GM23338 (cell line): ENCODE results near the gene PCSK5. TPM values are rescaled to one million over a fixed set of nuclear protein-coding genes. Genes with fewer than 3 reads are reported as not detected.

Experiments
- ATAC-seq: fragments of 200-7000 bp; cut with Tn5 transposase; 3 replicates; pipeline ENCODE4 v1.9.1; 2020
- DNase-seq: peaks from one replicate; pipeline ENCODE4 v3.0.0-alpha.2; 2015; ENCODE audit warnings: low spot score
- H2AFZ ChIP-seq: fragments of 200-600 bp; sonication (generic); 2 replicates; pipeline ENCODE4 v1.8.0; 2016; ENCODE audit warnings: antibody characterized with exemption, mild to moderate bottlenecking, moderate library complexity
- H3F3A ChIP-seq: fragments of 200-600 bp; sonication (generic); replicated peaks from 2 replicates; pipeline ENCODE4 v1.8.0; 2017; ENCODE audit warnings: antibody characterized with exemption, mixed run types, low read depth
- H3K27ac ChIP-seq: fragments of 200-600 bp; sonication (generic); 2 replicates; pipeline ENCODE4 v1.6.1; 2016; ENCODE audit warnings: low read depth
- H3K27me3 ChIP-seq: fragments of 200-600 bp; sonication (generic); 2 replicates; pipeline ENCODE4 v1.8.0; 2016; ENCODE audit warnings: mild to moderate bottlenecking, mixed run types, moderate library complexity; ENCODE audit not compliant: insufficient read depth
- H3K36me3 ChIP-seq: fragments of 200-600 bp; sonication (generic); 2 replicates; pipeline ENCODE4 v1.8.0; 2016; ENCODE audit warnings: mild to moderate bottlenecking; ENCODE audit not compliant: insufficient read depth
- H3K4me1 ChIP-seq: fragments of 200-600 bp; sonication (generic); 2 replicates; pipeline ENCODE4 v1.8.0; 2016; ENCODE audit warnings: mild to moderate bottlenecking, moderate library complexity; ENCODE audit not compliant: insufficient read depth
- H3K4me2 ChIP-seq: fragments of 200-600 bp; sonication (generic); 2 replicates; pipeline ENCODE4 v1.7.1; 2017; ENCODE audit warnings: mixed run types
- H3K4me3 ChIP-seq: fragments of 200-600 bp; sonication (generic); 2 replicates; pipeline ENCODE4 v1.6.1; 2016; ENCODE audit warnings: mixed run types
- H3K79me2 ChIP-seq: fragments of 200-600 bp; sonication (generic); replicated peaks from 2 replicates; pipeline ENCODE4 v1.8.0; 2017; ENCODE audit warnings: mild to moderate bottlenecking; ENCODE audit not compliant: insufficient read depth
- H3K9me2 ChIP-seq: fragments of 200-600 bp; sonication (generic); 2 replicates; pipeline ENCODE4 v1.8.0; 2017; ENCODE audit not compliant: insufficient read depth
- H4K20me1 ChIP-seq: fragments of 200-600 bp; sonication (generic); replicated peaks from 2 replicates; pipeline ENCODE4 v1.8.0; 2017; ENCODE audit warnings: mild to moderate bottlenecking; ENCODE audit not compliant: insufficient read depth
- H3K27ac Mint-ChIP-seq: 2 replicates; pipeline ENCODE4 v1.8.0; 2020; ENCODE audit warnings: inconsistent platforms, mild to moderate bottlenecking, moderate library complexity, mixed read lengths
- H3K27me3 Mint-ChIP-seq: 3 replicates; pipeline ENCODE4 v1.8.0; 2022; ENCODE audit warnings: low read depth, mild to moderate bottlenecking, moderate library complexity, mixed read lengths, inconsistent platforms; ENCODE audit not compliant: insufficient read depth, poor library complexity
- H3K36me3 Mint-ChIP-seq: 3 replicates; pipeline ENCODE4 v1.8.0; 2021; ENCODE audit warnings: low read depth, mild to moderate bottlenecking, inconsistent platforms, moderate library complexity, mixed read lengths
- H3K4me1 Mint-ChIP-seq: 3 replicates; pipeline ENCODE4 v1.8.0; 2020; ENCODE audit warnings: mild to moderate bottlenecking, inconsistent platforms, mixed read lengths
- H3K4me3 Mint-ChIP-seq: 3 replicates; pipeline ENCODE4 v1.8.0; 2021; ENCODE audit warnings: moderate library complexity, mild to moderate bottlenecking, inconsistent platforms, mixed read lengths
- H3K9me3 Mint-ChIP-seq: 3 replicates; pipeline ENCODE4 v1.8.0; 2020; ENCODE audit warnings: moderate library complexity, mild to moderate bottlenecking, inconsistent platforms, mixed read lengths
- EZH2 ChIP-seq: fragments of 200-600 bp; sonication (generic); IDR thresholded peaks from one replicate; pipeline ENCODE4 v1.8.0; 2017; ENCODE audit warnings: antibody characterized with exemption, mild to moderate bottlenecking, low read depth; ENCODE audit not compliant: unreplicated experiment
- EZH2phosphoT487 ChIP-seq: fragments of 200-600 bp; sonication (generic); IDR thresholded peaks from one replicate; pipeline ENCODE4 v1.8.1; 2018; ENCODE audit warnings: antibody characterized with exemption; ENCODE audit not compliant: unreplicated experiment
- JUNB ChIP-seq: IDR thresholded peaks from one replicate; pipeline ENCODE4 v1.6.1; 2016; ENCODE audit warnings: antibody characterized with exemption; ENCODE audit not compliant: unreplicated experiment
- NANOG ChIP-seq: IDR thresholded peaks from 2 replicates; pipeline ENCODE4 v1.6.1; 2016; ENCODE audit warnings: antibody characterized with exemption, borderline replicate concordance
- POLR2AphosphoS5 ChIP-seq: IDR thresholded peaks from 2 replicates; pipeline ENCODE4 v1.6.1; 2016; ENCODE audit warnings: antibody characterized with exemption, low read depth
- ZNF331 ChIP-seq: fragments of 250-450 bp; sonication (Bioruptor Pico); IDR thresholded peaks from 2 replicates; pipeline ENCODE4 v1.5.0; 2020; ENCODE audit warnings: low read depth, mild to moderate bottlenecking, moderate library complexity
- polyA plus RNA-seq: library from polyadenylated mRNA; unstranded; fragments of >200 nt; fragmentation: Nextera tagmentation; extraction: Ambion mirVana; gene quantifications from 2 replicates; pipeline ENCODE4 v1.2.1, GENCODE V29; 2016
- total RNA-seq: library from RNA; depleted of rRNA; stranded (reverse); fragments of >200 nt; shearing (Covaris generic); gene quantifications from 2 replicates; pipeline ENCODE4 v1.2.3, GENCODE V29; 2014
- TF ChIP-seq, protein P1 (sequence below): IDR thresholded peaks from one replicate; pipeline ENCODE4 v1.6.1; 2018; ENCODE audit warnings: antibody characterized with exemption; ENCODE audit not compliant: unreplicated experiment
- TF ChIP-seq, protein P2 (sequence below): fragments of 250-450 bp; sonication (Bioruptor Pico); IDR thresholded peaks from 2 replicates; pipeline ENCODE4 v1.5.0; 2020; ENCODE audit warnings: mild to moderate bottlenecking, moderate library complexity

The PCSK5 gene
- total and polyA plus RNA-seq, 2 experiments from 2014 or later, result 12.3 to 34.8 TPM

DNA sequence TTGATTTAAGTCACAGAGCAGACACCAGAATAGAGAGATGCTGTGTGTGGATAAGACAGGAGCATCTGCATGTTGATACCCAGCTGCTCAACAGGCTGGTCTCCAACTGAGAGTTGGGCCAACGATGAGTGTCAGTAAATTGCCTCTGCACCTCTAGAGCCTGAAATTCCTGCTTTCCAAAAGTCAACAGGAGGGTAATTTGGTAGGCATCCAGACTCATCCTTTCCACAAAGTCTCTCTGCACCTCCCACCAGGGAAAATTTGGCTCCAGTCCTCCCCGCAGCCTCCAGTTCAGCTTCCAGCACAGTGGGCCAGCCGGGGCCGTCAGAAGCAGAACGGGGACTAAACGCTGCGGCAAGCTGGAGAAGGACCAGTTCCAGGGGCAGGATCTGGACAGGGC is 366.8 kb downstream of the PCSK5 start (continued):
- TF ChIP-seq, protein P1, sequence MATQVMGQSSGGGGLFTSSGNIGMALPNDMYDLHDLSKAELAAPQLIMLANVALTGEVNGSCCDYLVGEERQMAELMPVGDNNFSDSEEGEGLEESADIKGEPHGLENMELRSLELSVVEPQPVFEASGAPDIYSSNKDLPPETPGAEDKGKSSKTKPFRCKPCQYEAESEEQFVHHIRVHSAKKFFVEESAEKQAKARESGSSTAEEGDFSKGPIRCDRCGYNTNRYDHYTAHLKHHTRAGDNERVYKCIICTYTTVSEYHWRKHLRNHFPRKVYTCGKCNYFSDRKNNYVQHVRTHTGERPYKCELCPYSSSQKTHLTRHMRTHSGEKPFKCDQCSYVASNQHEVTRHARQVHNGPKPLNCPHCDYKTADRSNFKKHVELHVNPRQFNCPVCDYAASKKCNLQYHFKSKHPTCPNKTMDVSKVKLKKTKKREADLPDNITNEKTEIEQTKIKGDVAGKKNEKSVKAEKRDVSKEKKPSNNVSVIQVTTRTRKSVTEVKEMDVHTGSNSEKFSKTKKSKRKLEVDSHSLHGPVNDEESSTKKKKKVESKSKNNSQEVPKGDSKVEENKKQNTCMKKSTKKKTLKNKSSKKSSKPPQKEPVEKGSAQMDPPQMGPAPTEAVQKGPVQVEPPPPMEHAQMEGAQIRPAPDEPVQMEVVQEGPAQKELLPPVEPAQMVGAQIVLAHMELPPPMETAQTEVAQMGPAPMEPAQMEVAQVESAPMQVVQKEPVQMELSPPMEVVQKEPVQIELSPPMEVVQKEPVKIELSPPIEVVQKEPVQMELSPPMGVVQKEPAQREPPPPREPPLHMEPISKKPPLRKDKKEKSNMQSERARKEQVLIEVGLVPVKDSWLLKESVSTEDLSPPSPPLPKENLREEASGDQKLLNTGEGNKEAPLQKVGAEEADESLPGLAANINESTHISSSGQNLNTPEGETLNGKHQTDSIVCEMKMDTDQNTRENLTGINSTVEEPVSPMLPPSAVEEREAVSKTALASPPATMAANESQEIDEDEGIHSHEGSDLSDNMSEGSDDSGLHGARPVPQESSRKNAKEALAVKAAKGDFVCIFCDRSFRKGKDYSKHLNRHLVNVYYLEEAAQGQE, result no peak
- TF ChIP-seq EZH2phosphoT487, result no peak

DNA sequence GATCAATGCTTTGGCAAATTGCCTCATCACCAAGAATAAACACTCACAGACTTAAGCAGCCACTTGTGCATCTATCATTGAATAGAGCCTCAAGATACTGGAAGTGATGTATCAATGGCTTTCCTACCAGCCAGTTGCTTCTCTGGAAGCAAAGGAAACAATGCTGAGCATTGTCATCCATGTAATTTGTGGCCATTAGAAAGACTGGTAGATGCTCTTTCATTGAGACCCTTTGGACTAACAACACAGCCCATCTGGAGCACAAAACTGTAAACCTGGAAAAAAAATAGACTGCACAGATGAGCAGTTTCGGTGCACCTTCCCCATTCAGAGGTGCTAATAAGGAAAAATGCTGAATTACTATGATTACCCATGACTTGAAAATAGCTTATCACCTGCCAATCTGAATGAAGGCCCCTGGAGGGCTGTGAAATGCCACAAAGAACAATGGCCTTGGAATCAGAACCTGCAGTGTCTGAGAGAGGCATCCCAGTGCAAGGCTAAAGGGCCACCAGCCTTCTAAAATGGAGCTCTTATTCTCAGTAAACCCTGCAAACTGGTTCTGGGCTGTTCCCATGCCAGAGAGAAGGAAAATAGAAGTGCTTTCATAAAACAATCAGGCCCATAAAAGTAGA is 376.3 kb downstream of the PCSK5 start:
- no peaks in the 10 kb centered on the region for H3K36me3 Mint-ChIP-seq
- no peaks in the 10 kb centered on the region for H3F3A ChIP-seq

More for the DNA sequence above, 376.3 kb downstream of the PCSK5 start:
- Histone ChIP-seq H3K4me1 (no peaks in the 10 kb centered on the region), H4K20me1 (no peaks in the 10 kb centered on the region), H3K4me3 (no peak overlapping the region), H3K79me2 (no peaks in the 10 kb centered on the region), H3K27ac (no peak overlapping the region), H3K27me3 (no peaks in the 10 kb centered on the region), H3K36me3 (no peaks in the 10 kb centered on the region), H3K9me2 (no peaks in the 10 kb centered on the region), H2AFZ (no peak overlapping the region), H3K4me2 (no peak overlapping the region)
- no peak overlapping the region for H3K4me3 Mint-ChIP-seq
- peaks cover 14% of the 10 kb centered on the region; the same call in 2 of the 3 replicates for H3K9me3 Mint-ChIP-seq
- ATAC-seq, result no peak
- no peaks in the 10 kb centered on the region for H3K27me3 Mint-ChIP-seq
- no peak for DNase-seq
- no peaks in the 10 kb centered on the region for H3K4me1 Mint-ChIP-seq
- H3K27ac Mint-ChIP-seq, result no peak overlapping the region; the same call in 1 of the 2 replicates
- TF ChIP-seq ZNF331 (CRISPR knock-in tag) (no peak), NANOG (no peak), JUNB (no peak), POLR2AphosphoS5 (no peak), EZH2 (no peak), EZH2phosphoT487 (no peak)
- TF ChIP-seq, protein P2, sequence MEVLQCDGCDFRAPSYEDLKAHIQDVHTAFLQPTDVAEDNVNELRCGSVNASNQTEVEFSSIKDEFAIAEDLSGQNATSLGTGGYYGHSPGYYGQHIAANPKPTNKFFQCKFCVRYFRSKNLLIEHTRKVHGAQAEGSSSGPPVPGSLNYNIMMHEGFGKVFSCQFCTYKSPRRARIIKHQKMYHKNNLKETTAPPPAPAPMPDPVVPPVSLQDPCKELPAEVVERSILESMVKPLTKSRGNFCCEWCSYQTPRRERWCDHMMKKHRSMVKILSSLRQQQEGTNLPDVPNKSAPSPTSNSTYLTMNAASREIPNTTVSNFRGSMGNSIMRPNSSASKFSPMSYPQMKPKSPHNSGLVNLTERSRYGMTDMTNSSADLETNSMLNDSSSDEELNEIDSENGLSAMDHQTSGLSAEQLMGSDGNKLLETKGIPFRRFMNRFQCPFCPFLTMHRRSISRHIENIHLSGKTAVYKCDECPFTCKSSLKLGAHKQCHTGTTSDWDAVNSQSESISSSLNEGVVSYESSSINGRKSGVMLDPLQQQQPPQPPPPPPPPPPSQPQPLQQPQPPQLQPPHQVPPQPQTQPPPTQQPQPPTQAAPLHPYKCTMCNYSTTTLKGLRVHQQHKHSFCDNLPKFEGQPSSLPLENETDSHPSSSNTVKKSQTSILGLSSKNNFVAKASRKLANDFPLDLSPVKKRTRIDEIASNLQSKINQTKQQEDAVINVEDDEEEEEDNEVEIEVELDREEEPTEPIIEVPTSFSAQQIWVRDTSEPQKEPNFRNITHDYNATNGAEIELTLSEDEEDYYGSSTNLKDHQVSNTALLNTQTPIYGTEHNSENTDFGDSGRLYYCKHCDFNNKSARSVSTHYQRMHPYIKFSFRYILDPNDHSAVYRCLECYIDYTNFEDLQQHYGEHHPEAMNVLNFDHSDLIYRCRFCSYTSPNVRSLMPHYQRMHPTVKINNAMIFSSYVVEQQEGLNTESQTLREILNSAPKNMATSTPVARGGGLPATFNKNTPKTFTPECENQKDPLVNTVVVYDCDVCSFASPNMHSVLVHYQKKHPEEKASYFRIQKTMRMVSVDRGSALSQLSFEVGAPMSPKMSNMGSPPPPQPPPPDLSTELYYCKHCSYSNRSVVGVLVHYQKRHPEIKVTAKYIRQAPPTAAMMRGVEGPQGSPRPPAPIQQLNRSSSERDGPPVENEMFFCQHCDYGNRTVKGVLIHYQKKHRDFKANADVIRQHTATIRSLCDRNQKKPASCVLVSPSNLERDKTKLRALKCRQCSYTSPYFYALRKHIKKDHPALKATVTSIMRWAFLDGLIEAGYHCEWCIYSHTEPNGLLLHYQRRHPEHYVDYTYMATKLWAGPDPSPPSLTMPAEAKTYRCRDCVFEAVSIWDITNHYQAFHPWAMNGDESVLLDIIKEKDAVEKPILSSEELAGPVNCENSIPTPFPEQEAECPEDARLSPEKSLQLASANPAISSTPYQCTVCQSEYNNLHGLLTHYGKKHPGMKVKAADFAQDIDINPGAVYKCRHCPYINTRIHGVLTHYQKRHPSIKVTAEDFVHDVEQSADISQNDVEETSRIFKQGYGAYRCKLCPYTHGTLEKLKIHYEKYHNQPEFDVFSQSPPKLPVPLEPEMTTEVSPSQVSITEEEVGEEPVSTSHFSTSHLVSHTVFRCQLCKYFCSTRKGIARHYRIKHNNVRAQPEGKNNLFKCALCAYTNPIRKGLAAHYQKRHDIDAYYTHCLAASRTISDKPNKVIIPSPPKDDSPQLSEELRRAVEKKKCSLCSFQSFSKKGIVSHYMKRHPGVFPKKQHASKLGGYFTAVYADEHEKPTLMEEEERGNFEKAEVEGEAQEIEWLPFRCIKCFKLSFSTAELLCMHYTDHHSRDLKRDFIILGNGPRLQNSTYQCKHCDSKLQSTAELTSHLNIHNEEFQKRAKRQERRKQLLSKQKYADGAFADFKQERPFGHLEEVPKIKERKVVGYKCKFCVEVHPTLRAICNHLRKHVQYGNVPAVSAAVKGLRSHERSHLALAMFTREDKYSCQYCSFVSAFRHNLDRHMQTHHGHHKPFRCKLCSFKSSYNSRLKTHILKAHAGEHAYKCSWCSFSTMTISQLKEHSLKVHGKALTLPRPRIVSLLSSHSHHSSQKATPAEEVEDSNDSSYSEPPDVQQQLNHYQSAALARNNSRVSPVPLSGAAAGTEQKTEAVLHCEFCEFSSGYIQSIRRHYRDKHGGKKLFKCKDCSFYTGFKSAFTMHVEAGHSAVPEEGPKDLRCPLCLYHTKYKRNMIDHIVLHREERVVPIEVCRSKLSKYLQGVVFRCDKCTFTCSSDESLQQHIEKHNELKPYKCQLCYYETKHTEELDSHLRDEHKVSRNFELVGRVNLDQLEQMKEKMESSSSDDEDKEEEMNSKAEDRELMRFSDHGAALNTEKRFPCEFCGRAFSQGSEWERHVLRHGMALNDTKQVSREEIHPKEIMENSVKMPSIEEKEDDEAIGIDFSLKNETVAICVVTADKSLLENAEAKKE, result no peak
